HCT116 (cell line): Measurements from ENCODE around the gene RFTN2.
"Not testable (repeated sequence)": the region's sequence is repeated elsewhere in the genome, so short reads cannot be mapped to it uniquely, and the experiment has no call there.

Experiments
- POLR2A ChIP-seq: IDR thresholded peaks from 2 replicates; pipeline ENCODE4 v1.7.0; 2011; ENCODE audit warnings: borderline replicate concordance; ENCODE audit not compliant: insufficient read depth, insufficient read length; ENCODE audit errors: extremely low read depth
- SIN3A ChIP-seq: IDR thresholded peaks from 2 replicates; pipeline ENCODE4 v1.6.1; 2012; ENCODE audit warnings: low read depth
- TF ChIP-seq, protein P1 (sequence below), 3 experiments: fragments of 200-600 bp in 1 of 3; sonication (generic) in 1 of 3; IDR thresholded peaks in 2 of 3; conservative IDR thresholded peaks in 1 of 3; 2 replicates each; pipeline ENCODE4 v1.5.1; 2012 to 2017; ENCODE audit warnings: low read depth in 2 of 3, low read length in 2 of 3, antibody characterized with exemption in 1 of 3, borderline replicate concordance in 1 of 3, control low read depth in 1 of 3, mild to moderate bottlenecking in 1 of 3, mixed read lengths in 1 of 3, mixed run types in 1 of 3, moderate library complexity in 1 of 3; ENCODE audit not compliant: insufficient read depth in 1 of 3

DNA sequence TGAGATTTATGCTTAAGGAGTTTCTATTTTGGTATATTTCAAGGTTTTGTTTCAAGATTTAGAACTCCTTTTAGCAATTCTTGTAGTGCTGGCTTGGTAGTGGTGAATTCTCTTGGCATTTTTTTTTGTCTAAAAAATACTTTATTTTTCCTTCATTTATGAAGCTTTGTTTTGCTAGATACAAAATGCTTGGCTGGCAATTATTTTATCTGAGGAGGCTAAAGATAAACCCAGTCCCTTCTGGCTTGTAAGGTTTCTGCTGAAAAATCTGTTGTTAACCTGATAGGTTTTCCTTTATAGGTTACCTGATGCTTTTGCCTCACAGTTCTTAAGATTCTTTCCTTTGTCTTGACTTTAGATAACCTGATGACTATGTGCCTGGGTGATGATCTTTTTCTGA is 24.3 kb upstream of the RFTN2 start:
- TF ChIP-seq, protein P1, sequence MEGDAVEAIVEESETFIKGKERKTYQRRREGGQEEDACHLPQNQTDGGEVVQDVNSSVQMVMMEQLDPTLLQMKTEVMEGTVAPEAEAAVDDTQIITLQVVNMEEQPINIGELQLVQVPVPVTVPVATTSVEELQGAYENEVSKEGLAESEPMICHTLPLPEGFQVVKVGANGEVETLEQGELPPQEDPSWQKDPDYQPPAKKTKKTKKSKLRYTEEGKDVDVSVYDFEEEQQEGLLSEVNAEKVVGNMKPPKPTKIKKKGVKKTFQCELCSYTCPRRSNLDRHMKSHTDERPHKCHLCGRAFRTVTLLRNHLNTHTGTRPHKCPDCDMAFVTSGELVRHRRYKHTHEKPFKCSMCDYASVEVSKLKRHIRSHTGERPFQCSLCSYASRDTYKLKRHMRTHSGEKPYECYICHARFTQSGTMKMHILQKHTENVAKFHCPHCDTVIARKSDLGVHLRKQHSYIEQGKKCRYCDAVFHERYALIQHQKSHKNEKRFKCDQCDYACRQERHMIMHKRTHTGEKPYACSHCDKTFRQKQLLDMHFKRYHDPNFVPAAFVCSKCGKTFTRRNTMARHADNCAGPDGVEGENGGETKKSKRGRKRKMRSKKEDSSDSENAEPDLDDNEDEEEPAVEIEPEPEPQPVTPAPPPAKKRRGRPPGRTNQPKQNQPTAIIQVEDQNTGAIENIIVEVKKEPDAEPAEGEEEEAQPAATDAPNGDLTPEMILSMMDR (IDR thresholded peaks at IDR 0.05 in 2 of 3, conservative IDR thresholded peaks at IDR 0.05 in 1 of 3; ENCODE audit: borderline replicate concordance in 1 of 3, insufficient read depth in 1 of 3, low read depth in 2 of 3, low read length in 2 of 3), result not testable (repeated sequence)
- TF ChIP-seq POLR2A, SIN3A: not testable (repeated sequence)
